Measurements from ENCODE around the gene IGHMBP2. TPM values are rescaled to one million over a fixed set of nuclear protein-coding genes. Genes with fewer than 3 reads are reported as not detected.
A peak's percentile ranks its signal among the peaks of the same experiment; 100 is the strongest.

IGHMBP2 gene
- total and polyA plus RNA-seq, 5 donors from 2014 or later = 5.4 to 47.5 (median 7.3) TPM

- DNase-seq (no peak), ATAC-seq (ENCODE audit: low read depth in 2 of 2) (no peak)
- Mint-ChIP-seq H3K27me3 (peaks cover 4% of the 10 kb centered on the region), H3K4me3 (no peak overlapping the region), H3K36me3 (peaks cover 76% of the 10 kb centered on the region), H3K4me1 (peaks cover 0 to 11% (median 4%) of the 10 kb centered on the region in 4 donors), H3K27ac (no peak overlapping the region), H3K9me3 (peaks cover 2 to 22% (median 6%) of the 10 kb centered on the region in 7 donors)
- Histone ChIP-seq H3K27ac (ENCODE audit: insufficient read depth, low read length, poor library complexity, severe bottlenecking) (no peak overlapping the region), H3K27me3 (ENCODE audit: control insufficient read depth, insufficient read depth, low read length) (no peaks in the 10 kb centered on the region), H3K36me3 (ENCODE audit: control insufficient read depth, insufficient read depth, low read length) (peaks cover 96% of the 10 kb centered on the region), H3K4me1 (ENCODE audit: control insufficient read depth, insufficient read depth, low read length, poor library complexity, severe bottlenecking) (no peaks in the 10 kb centered on the region), H3K9me3 (ENCODE audit: control insufficient read depth in 2 of 2, low read length in 2 of 2) (peaks cover 15 to 28% of the 10 kb centered on the region in 2 experiments), H3K4me3 (ENCODE audit: low read depth, low read length) (no peak overlapping the region)
Observed at GRCh38 chr11:68924073-68924925, 20.6 kb downstream of the IGHMBP2 start.

DNA sequence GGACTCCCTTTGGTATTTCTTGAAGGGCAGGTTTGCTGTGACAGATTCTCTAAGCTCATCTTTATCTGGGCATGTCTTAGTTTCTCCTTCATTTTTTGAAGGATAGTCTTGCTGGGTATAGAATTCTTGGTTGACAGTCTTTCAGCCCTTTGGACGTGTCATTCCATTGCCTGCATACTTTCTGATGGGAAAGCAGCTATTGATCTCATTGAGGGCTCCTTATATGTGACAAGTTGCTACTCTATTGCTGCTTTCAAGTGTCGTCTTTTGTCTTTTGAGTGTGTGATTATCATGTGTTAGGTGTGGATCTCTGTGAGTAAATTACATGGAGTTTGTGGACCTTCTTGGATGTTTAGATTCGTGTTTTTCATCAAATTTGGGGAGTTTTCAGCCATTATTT is 21.9 kb downstream of the IGHMBP2 start:
- Mint-ChIP-seq H3K27me3 (peaks cover 4% of the 10 kb centered on the region), H3K4me3 (no peak overlapping the region)
- no peak for ATAC-seq (ENCODE audit: low read depth in 2 of 2)

GRCh38 chr11:68927280-68928135 is 23.8 kb downstream of the IGHMBP2 start:
- DNase-seq (no peak), ATAC-seq (ENCODE audit: low read depth in 2 of 2) (no peak)
- Mint-ChIP-seq H3K36me3 (peaks cover 67% of the 10 kb centered on the region), H3K4me1 (peaks cover 0 to 5% (median 2%) of the 10 kb centered on the region in 4 donors), H3K4me3 (no peak overlapping the region), H3K27me3 (peaks cover 4% of the 10 kb centered on the region), H3K9me3 (peaks cover 2 to 22% (median 6%) of the 10 kb centered on the region in 7 donors), H3K27ac (no peak overlapping the region)
- Histone ChIP-seq H3K27me3 (ENCODE audit: control insufficient read depth, insufficient read depth, low read length) (no peaks in the 10 kb centered on the region), H3K4me1 (ENCODE audit: control insufficient read depth, insufficient read depth, low read length, poor library complexity, severe bottlenecking) (no peaks in the 10 kb centered on the region), H3K27ac (ENCODE audit: insufficient read depth, low read length, poor library complexity, severe bottlenecking) (no peak overlapping the region), H3K4me3 (ENCODE audit: low read depth, low read length) (no peak overlapping the region), H3K36me3 (ENCODE audit: control insufficient read depth, insufficient read depth, low read length) (peaks cover 81% of the 10 kb centered on the region), H3K9me3 (ENCODE audit: control insufficient read depth in 2 of 2, low read length in 2 of 2) (peaks cover 15 to 28% of the 10 kb centered on the region in 2 experiments)

More for the DNA sequence above, 21.9 kb downstream of the IGHMBP2 start:
- no peaks in the 10 kb centered on the region for H3K27me3 ChIP-seq (ENCODE audit: control insufficient read depth, insufficient read depth, low read length)
- no peaks in the 10 kb centered on the region for H3K4me1 ChIP-seq (ENCODE audit: control insufficient read depth, insufficient read depth, low read length, poor library complexity, severe bottlenecking)
- H3K36me3 ChIP-seq (ENCODE audit: control insufficient read depth, insufficient read depth, low read length) = peaks cover 95% of the 10 kb centered on the region
- peaks cover 0 to 11% (median 2%) of the 10 kb centered on the region in 4 donors for H3K4me1 Mint-ChIP-seq
- H3K4me3 ChIP-seq (ENCODE audit: low read depth, low read length) = no peak overlapping the region
- H3K9me3 Mint-ChIP-seq = peaks cover 2 to 22% (median 6%) of the 10 kb centered on the region in 7 donors
- H3K27ac ChIP-seq (ENCODE audit: insufficient read depth, low read length, poor library complexity, severe bottlenecking) = no peak overlapping the region
- peaks cover 77% of the 10 kb centered on the region for H3K36me3 Mint-ChIP-seq
- no peak overlapping the region for H3K27ac Mint-ChIP-seq
- DNase-seq = peak in 1 of 3 donors; percentile 10
- H3K9me3 ChIP-seq (ENCODE audit: control insufficient read depth in 2 of 2, low read length in 2 of 2) = peaks cover 15 to 28% of the 10 kb centered on the region in 2 experiments

GRCh38 chr11:68928136-68928880 is 24.6 kb downstream of the IGHMBP2 start:
- peaks cover 74% of the 10 kb centered on the region for H3K36me3 ChIP-seq (ENCODE audit: control insufficient read depth, insufficient read depth, low read length)
- H3K9me3 Mint-ChIP-seq = peaks cover 2 to 22% (median 6%) of the 10 kb centered on the region in 7 donors
- no peak overlapping the region for H3K4me3 Mint-ChIP-seq
- no peaks in the 10 kb centered on the region for H3K27me3 ChIP-seq (ENCODE audit: control insufficient read depth, insufficient read depth, low read length)
- no peak overlapping the region for H3K27ac Mint-ChIP-seq
- H3K4me1 ChIP-seq (ENCODE audit: control insufficient read depth, insufficient read depth, low read length, poor library complexity, severe bottlenecking) = no peaks in the 10 kb centered on the region
- peaks cover 4% of the 10 kb centered on the region for H3K27me3 Mint-ChIP-seq
- no peak overlapping the region for H3K4me3 ChIP-seq (ENCODE audit: low read depth, low read length)
- peaks cover 15 to 28% of the 10 kb centered on the region in 2 experiments for H3K9me3 ChIP-seq (ENCODE audit: control insufficient read depth in 2 of 2, low read length in 2 of 2)
- peaks cover 0 to 5% (median 0%) of the 10 kb centered on the region in 4 donors for H3K4me1 Mint-ChIP-seq
- ATAC-seq (ENCODE audit: low read depth in 2 of 2) (no peak), DNase-seq (no peak)
- H3K27ac ChIP-seq (ENCODE audit: insufficient read depth, low read length, poor library complexity, severe bottlenecking) = no peak overlapping the region
- peaks cover 59% of the 10 kb centered on the region for H3K36me3 Mint-ChIP-seq

- peaks cover 0 to 1% (median 0%) of the 10 kb centered on the region in 4 donors for H3K4me1 Mint-ChIP-seq
- H3K36me3 ChIP-seq (ENCODE audit: control insufficient read depth, insufficient read depth, low read length) = peaks cover 72% of the 10 kb centered on the region
Observed at GRCh38 chr11:68929135-68929534, 25.4 kb downstream of the IGHMBP2 start.

DNA sequence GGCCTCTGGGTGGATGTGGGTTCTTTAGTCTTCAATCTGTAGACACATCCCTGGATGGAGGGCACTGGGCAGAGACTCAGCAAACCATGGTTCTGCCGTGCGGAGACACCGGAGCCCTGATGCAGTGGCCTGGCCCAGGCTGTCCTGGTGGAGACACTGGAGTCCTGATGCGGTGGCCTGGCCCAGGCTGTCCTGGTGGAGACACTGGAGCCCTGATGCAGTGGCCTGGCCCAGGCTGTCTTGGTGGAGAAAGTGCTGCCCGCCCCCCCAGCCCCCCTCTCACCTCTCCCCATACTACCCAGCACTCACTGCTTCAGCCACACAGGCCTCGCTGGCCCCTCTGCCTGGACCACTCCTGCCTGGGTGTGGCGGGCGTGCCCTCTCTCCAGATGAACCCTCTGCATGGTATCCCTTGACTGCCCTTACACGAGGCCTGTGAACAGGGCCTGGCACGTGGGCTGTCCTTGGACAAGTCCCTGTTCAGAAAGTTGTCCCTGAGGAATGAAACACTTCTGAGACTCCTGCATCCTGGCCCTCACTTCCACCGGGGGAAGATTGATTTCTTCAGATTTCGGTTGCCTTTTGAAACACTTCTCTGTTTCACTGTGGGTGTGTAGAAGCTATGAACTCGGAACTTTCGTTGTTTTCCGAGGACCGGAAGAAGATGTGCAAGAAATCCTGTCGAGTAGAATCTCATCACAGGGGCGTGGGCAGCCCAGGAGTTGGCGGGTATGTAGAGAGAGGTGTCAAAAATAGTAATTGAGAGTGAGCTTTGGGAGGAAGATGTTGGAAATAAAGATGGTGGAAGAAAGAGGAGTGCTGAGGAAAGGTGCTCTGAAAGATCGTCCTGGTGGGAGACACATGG is 26.2 kb downstream of the IGHMBP2 start:
- Histone ChIP-seq H3K36me3 (ENCODE audit: control insufficient read depth, insufficient read depth, low read length) (peaks cover 67% of the 10 kb centered on the region), H3K4me3 (ENCODE audit: low read depth, low read length) (no peak overlapping the region), H3K9me3 (ENCODE audit: control insufficient read depth in 2 of 2, low read length in 2 of 2) (peaks cover 11 to 19% of the 10 kb centered on the region in 2 experiments), H3K27ac (ENCODE audit: insufficient read depth, low read length, poor library complexity, severe bottlenecking) (no peak overlapping the region), H3K27me3 (ENCODE audit: control insufficient read depth, insufficient read depth, low read length) (no peaks in the 10 kb centered on the region), H3K4me1 (ENCODE audit: control insufficient read depth, insufficient read depth, low read length, poor library complexity, severe bottlenecking) (no peaks in the 10 kb centered on the region)
- Mint-ChIP-seq H3K4me3 (no peak overlapping the region), H3K27me3 (peaks cover 4% of the 10 kb centered on the region), H3K9me3 (peaks cover 2 to 14% (median 6%) of the 10 kb centered on the region in 7 donors), H3K27ac (peak overlapping the region in 1 of 3 donors; percentile 78), H3K36me3 (peaks cover 43% of the 10 kb centered on the region), H3K4me1 (no peaks in the 10 kb centered on the region)
- ATAC-seq (ENCODE audit: low read depth in 2 of 2) (no peak), DNase-seq (no peak)

More at GRCh38 chr11:68929135-68929534, 25.4 kb downstream of the IGHMBP2 start:
- Histone ChIP-seq H3K27me3 (ENCODE audit: control insufficient read depth, insufficient read depth, low read length) (no peaks in the 10 kb centered on the region), H3K27ac (ENCODE audit: insufficient read depth, low read length, poor library complexity, severe bottlenecking) (no peak overlapping the region), H3K9me3 (ENCODE audit: control insufficient read depth in 2 of 2, low read length in 2 of 2) (peaks cover 14 to 27% of the 10 kb centered on the region in 2 experiments), H3K4me3 (ENCODE audit: low read depth, low read length) (no peak overlapping the region), H3K4me1 (ENCODE audit: control insufficient read depth, insufficient read depth, low read length, poor library complexity, severe bottlenecking) (no peaks in the 10 kb centered on the region)
- Mint-ChIP-seq H3K36me3 (peaks cover 51% of the 10 kb centered on the region), H3K27ac (peak overlapping the region in 1 of 3 donors; percentile 26), H3K9me3 (peaks cover 2 to 22% (median 6%) of the 10 kb centered on the region in 7 donors), H3K4me3 (no peak overlapping the region), H3K27me3 (peaks cover 4% of the 10 kb centered on the region)
- ATAC-seq (ENCODE audit: low read depth in 2 of 2) (no peak), DNase-seq (no peak)

All from CD4-positive, CD25-positive, alpha-beta regulatory T cell (primary cell).